ENCODE data around the gene IL17RD. TPM values are rescaled to one million over a fixed set of nuclear protein-coding genes. Genes with fewer than 3 reads are reported as not detected.

The IL17RD gene
- total RNA-seq, 4 donors from 2014 or later: 2.9 to 5.9 (median 5.4) TPM

GRCh38 chr3:57080171-57080570 lies 85.0 kb downstream of the IL17RD start:
- WGBS, 2 donors: 95% methylated on average over 4 of the region's 4 CpGs
- no peak for DNase-seq (ENCODE audit: low spot score in 2 of 2)
- intact Hi-C loops (cut with DNase I; ENCODE audit: low total_unique reads): no loop called here
- no peak overlapping the region for H3K4me3 ChIP-seq (ENCODE audit: low read depth, poor library complexity, severe bottlenecking)
- TF ChIP-seq, protein P1, sequence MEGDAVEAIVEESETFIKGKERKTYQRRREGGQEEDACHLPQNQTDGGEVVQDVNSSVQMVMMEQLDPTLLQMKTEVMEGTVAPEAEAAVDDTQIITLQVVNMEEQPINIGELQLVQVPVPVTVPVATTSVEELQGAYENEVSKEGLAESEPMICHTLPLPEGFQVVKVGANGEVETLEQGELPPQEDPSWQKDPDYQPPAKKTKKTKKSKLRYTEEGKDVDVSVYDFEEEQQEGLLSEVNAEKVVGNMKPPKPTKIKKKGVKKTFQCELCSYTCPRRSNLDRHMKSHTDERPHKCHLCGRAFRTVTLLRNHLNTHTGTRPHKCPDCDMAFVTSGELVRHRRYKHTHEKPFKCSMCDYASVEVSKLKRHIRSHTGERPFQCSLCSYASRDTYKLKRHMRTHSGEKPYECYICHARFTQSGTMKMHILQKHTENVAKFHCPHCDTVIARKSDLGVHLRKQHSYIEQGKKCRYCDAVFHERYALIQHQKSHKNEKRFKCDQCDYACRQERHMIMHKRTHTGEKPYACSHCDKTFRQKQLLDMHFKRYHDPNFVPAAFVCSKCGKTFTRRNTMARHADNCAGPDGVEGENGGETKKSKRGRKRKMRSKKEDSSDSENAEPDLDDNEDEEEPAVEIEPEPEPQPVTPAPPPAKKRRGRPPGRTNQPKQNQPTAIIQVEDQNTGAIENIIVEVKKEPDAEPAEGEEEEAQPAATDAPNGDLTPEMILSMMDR (IDR thresholded peaks at IDR 0.05): no peak
- no peak for TF ChIP-seq POLR2A (IDR thresholded peaks at IDR 0.05)

- peak in 1 of 2 donors; percentile 91 for DNase-seq (ENCODE audit: low spot score in 2 of 2)
- 8 to 11% methylated on average over 17 to 24 of the region's 25 CpGs for WGBS, 2 donors
- H3K4me3 ChIP-seq (ENCODE audit: low read depth, poor library complexity, severe bottlenecking): peak overlapping the region; percentile 30
- intact Hi-C loops (cut with DNase I; ENCODE audit: low total_unique reads): no loop called here
- TF ChIP-seq, protein P1 (IDR thresholded peaks at IDR 0.05): no peak
- TF ChIP-seq POLR2A (IDR thresholded peaks at IDR 0.05): no peak
Measured at GRCh38 chr3:57079474-57079831, 85.7 kb downstream of the IL17RD start.

DNA sequence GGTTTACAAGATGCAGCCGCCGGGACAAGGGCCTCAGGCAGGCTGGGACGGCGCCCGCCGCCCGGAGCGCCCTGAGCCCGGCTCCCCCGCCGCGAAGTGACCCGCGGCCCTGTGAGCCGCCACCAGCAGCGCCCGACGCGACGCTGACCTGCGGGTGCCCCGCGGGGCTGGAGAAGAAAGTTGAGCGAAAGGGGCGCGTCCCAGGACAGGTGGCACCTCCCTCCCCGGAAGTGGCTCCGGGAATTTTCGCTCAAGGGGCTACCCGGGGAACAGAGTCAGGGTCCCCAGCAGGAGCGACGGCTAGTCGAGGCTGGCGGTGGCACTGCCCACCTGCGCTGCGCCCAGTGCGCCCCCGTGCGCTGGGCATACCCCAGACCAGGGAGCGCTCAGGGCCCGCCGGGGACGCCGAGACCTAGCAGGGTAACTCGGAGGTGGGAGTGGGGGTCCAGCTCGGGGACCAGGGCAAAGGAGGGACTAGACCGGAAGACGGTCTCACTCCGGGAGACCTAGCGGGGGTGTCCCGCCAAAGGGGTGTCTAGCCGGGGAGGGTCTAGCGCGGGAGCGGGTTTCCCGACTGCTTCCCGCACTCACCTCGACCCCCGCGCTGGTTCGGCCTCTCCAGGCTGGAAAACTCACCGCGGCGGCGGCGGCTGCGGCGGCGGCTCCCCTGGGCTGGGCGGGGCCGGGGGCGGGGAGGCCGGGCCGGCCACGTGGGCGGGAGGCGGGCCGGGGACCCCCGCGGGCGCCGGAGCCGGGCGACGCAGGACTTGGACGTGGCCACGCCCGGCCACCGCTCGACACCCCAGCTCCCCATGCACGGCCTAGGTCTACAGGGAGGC lies 86.3 kb downstream of the IL17RD start:
- 1% methylated on average over 32 to 60 of the region's 91 CpGs for WGBS, 2 donors

GRCh38 chr3:57078344-57078634 lies 86.9 kb downstream of the IL17RD start:
- no peak for TF ChIP-seq POLR2A (IDR thresholded peaks at IDR 0.05)
- TF ChIP-seq, protein P1 (IDR thresholded peaks at IDR 0.05): no peak
- 2 to 4% methylated on average over 6 to 12 of the region's 15 CpGs for WGBS, 2 donors
- intact Hi-C loops (cut with DNase I; ENCODE audit: low total_unique reads): no loop called here
- H3K4me3 ChIP-seq (ENCODE audit: low read depth, poor library complexity, severe bottlenecking): peak overlapping the region; percentile 61
- DNase-seq (ENCODE audit: low spot score in 2 of 2): peak; percentile 76 to 92

More for the DNA sequence above, 86.3 kb downstream of the IL17RD start:
- peak in 1 of 2 donors; percentile 89 for DNase-seq (ENCODE audit: low spot score in 2 of 2)
- intact Hi-C loops (cut with DNase I; ENCODE audit: low total_unique reads): no loop called here
- TF ChIP-seq, protein P1 (IDR thresholded peaks at IDR 0.05): no peak
- no peak for TF ChIP-seq POLR2A (IDR thresholded peaks at IDR 0.05)
- peak overlapping the region; percentile 61 for H3K4me3 ChIP-seq (ENCODE audit: low read depth, poor library complexity, severe bottlenecking)

DNA sequence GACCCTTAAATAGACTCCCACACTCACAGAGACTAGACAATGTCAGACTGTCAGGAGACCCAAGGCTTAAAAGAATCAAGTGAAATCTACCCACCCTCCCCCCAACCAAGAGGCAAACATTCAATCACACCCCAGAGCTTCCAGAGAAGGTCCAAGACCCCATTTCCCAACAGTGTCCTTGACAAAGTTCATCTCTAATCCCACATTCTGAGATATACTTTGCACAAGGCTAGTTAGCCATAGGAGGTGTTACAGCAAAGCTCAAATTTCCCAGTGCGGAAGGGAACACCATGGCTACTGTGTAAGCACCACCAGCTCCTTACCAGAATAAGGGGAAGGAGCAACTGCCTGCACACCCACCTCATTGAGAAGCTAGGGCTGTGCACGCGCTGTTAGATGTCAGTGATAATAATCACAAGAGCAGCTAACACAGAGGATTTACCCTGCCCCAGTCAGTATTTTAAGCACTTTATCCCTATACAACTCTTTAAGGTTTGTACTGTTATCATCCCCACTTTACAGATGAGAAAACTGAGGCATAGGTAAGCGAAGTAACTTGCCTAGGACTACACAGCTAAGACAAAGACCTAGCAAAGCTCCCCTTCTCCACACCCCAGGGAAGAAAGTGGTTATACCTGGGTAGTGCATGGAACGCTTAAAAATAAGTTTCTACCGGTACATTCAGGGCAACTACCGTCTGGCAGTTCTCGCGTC lies 87.4 kb downstream of the IL17RD start:
- no peak for DNase-seq (ENCODE audit: low spot score in 2 of 2)
- WGBS, 2 donors: 30 to 40% methylated on average over 9 of the region's 9 CpGs
- intact Hi-C loops (cut with DNase I; ENCODE audit: low total_unique reads): no loop called here
- H3K4me3 ChIP-seq (ENCODE audit: low read depth, poor library complexity, severe bottlenecking): peak overlapping the region; percentile 61
- TF ChIP-seq, protein P1 (IDR thresholded peaks at IDR 0.05): no peak
- no peak for TF ChIP-seq POLR2A (IDR thresholded peaks at IDR 0.05)
